Endothelial cell (in vitro differentiated cells): ENCODE measurements around the gene BRSK1. TPM values are rescaled to one million over a fixed set of nuclear protein-coding genes. Genes with fewer than 3 reads are reported as not detected.

Experiments
- DNase-seq: peaks from one replicate; pipeline ENCODE4 v3.0.0; 2021; ENCODE audit warnings: low spot score
- H3K27ac Mint-ChIP-seq: one replicate; pipeline ENCODE4 v1.8.0; 2021; ENCODE audit warnings: mixed read lengths, inconsistent platforms; ENCODE audit not compliant: unreplicated experiment
- H3K27me3 Mint-ChIP-seq: one replicate; pipeline ENCODE4 v1.8.0; 2021; ENCODE audit warnings: mild to moderate bottlenecking, moderate library complexity, mixed read lengths, inconsistent platforms; ENCODE audit not compliant: unreplicated experiment
- H3K36me3 Mint-ChIP-seq: one replicate; pipeline ENCODE4 v1.8.0; 2021; ENCODE audit warnings: mild to moderate bottlenecking, low read depth, mixed read lengths, inconsistent platforms; ENCODE audit not compliant: unreplicated experiment
- H3K4me1 Mint-ChIP-seq: one replicate; pipeline ENCODE4 v1.8.0; 2021; ENCODE audit warnings: mild to moderate bottlenecking, mixed read lengths, inconsistent platforms; ENCODE audit not compliant: unreplicated experiment
- H3K4me3 Mint-ChIP-seq: one replicate; pipeline ENCODE4 v1.8.0; 2021; ENCODE audit warnings: mild to moderate bottlenecking, mixed read lengths, inconsistent platforms; ENCODE audit not compliant: unreplicated experiment
- H3K9me3 Mint-ChIP-seq: one replicate; pipeline ENCODE4 v1.8.0; 2021; ENCODE audit warnings: mixed read lengths, inconsistent platforms; ENCODE audit not compliant: unreplicated experiment
- total RNA-seq: library from RNA; stranded (reverse); fragmentation: NEBNext Ultra II Directional; extraction: Animal tissue kit (Norgen Biotek cat#: 25700); gene quantifications from one replicate; pipeline ENCODE4 v1.2.1, GENCODE V29; 2021; ENCODE audit not compliant: unreplicated experiment
- TF ChIP-seq, protein P1 (sequence below): fragments of 200-600 bp; sonication (generic); IDR thresholded peaks from one replicate; pipeline ENCODE4 v1.5.0; 2021; ENCODE audit warnings: antibody characterized with exemption; ENCODE audit not compliant: unreplicated experiment

BRSK1 gene
- total RNA-seq, 1 donor from 2014 or later: 14.1 TPM

DNA sequence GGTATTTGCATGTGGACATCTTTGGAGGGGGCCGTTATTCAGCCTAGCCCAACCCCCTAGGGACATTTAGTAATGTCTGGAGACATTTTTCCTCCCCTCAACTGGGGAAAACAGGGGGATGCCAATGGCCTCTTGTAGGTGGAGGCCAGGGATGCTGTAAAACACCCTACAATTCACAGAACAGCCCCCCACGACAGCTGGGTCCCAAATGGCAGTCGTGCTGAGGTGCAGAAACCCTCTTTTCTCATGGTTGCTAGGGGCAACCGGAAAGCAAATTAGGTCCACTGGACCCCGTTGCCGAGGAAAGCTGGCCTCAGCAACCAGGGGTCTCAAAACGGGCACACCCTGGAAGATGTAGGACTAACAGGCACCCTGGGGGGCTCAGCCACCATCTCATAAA, 26.7 kb downstream of the BRSK1 start:
- DNase-seq: no peak
- Mint-ChIP-seq H3K4me3 (no peak overlapping the region), H3K9me3 (no peaks in the 10 kb centered on the region), H3K36me3 (peaks cover 16% of the 10 kb centered on the region), H3K27ac (no peak overlapping the region), H3K27me3 (peaks cover 18% of the 10 kb centered on the region), H3K4me1 (peaks cover 6% of the 10 kb centered on the region)
- TF ChIP-seq, protein P1, sequence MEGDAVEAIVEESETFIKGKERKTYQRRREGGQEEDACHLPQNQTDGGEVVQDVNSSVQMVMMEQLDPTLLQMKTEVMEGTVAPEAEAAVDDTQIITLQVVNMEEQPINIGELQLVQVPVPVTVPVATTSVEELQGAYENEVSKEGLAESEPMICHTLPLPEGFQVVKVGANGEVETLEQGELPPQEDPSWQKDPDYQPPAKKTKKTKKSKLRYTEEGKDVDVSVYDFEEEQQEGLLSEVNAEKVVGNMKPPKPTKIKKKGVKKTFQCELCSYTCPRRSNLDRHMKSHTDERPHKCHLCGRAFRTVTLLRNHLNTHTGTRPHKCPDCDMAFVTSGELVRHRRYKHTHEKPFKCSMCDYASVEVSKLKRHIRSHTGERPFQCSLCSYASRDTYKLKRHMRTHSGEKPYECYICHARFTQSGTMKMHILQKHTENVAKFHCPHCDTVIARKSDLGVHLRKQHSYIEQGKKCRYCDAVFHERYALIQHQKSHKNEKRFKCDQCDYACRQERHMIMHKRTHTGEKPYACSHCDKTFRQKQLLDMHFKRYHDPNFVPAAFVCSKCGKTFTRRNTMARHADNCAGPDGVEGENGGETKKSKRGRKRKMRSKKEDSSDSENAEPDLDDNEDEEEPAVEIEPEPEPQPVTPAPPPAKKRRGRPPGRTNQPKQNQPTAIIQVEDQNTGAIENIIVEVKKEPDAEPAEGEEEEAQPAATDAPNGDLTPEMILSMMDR: no peak

DNA sequence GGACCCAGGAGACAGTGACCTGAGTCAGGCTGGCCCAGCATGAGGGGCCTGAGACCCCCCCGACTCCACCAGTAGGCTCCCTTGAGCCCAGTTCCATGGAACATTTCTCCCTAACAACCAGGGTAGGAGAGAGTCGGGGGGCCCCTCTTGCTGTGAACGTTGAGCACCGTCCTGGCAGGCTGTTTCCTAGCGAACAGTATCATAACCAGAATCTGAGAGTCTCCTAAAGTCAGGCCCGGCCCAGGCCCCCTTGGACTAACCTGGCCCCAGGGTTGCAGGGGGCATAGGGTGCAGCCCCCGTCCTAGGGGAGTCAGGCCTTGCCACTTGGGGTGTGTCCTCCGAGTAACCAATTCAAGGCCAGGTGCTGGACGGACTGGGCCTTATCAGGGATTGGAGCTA, 27.6 kb downstream of the BRSK1 start:
- DNase-seq: no peak
- Mint-ChIP-seq H3K4me1 (no peaks in the 10 kb centered on the region), H3K9me3 (no peaks in the 10 kb centered on the region), H3K36me3 (peaks cover 10% of the 10 kb centered on the region), H3K4me3 (no peak overlapping the region), H3K27me3 (peaks cover 14% of the 10 kb centered on the region), H3K27ac (no peak overlapping the region)
- TF ChIP-seq, protein P1: no peak

DNA sequence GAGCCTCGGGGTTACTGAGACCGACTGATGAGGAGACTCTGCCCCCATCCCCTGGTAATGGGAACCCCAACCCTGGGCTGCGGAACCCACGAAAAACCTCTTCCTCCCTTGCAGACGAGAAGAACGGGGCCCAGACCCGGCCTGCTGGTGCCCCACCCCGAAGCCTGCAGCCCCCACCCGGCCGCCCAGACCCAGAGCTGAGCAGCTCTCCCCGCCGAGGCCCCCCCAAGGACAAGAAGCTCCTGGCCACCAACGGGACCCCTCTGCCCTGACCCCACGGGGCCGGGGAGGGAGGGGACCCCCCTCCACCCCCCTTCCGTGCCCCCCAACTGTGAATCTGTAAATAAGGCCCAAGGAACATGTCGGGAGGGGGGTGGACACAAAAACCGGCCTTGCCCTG, 28.0 kb downstream of the BRSK1 start:
- Mint-ChIP-seq H3K4me3 (no peak overlapping the region), H3K27ac (no peak overlapping the region), H3K4me1 (no peaks in the 10 kb centered on the region), H3K9me3 (no peaks in the 10 kb centered on the region), H3K27me3 (peaks cover 14% of the 10 kb centered on the region), H3K36me3 (peaks cover 8% of the 10 kb centered on the region)
- no peak for DNase-seq
- TF ChIP-seq, protein P1: no peak

DNA sequence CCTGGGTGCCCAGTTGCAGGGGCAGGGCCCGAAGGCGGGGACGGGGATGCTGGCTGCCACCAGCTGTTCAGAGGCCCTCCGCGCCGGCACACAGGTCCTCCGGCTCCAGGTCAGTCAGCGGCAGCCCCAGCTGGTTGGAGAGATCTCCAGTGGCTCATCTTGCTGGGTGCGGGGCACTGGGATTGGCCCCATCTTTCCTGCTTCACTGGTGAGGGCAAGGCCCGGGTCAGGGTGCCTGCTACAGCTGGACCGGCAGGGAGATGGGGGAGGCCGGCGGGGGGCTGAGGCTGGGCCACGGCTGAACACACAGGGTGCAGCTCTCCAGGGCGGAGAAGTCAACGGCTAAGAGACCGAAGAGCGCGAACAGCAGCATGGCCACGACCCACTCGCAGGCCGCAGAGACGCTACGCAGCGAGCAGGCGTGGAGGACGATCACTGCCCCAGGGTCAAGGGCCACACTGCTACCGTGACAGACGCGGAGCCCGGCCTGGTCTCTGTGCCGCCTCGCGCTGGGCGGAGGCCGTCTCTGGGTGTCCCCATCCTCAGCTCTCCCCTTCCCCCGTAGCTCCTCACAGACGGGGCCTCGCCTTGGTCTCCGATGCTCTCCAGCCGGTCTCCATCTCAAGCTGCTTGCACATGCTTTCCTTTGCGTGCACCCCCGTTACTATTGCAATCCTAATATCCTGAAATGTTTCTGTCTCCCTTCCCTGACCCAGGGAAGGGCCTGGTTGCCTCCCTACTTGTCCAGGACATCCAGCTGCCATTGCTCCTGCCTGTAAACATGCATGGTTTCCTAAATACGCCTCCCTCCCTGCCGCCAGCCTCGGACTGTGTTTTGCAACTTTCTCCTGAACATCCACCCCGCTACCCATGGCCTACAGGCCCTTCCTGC, 29.1 kb downstream of the BRSK1 start:
- peak overlapping the region; percentile 2 for H3K27ac Mint-ChIP-seq
- no peaks in the 10 kb centered on the region for H3K4me1 Mint-ChIP-seq
- peaks cover 4% of the 10 kb centered on the region for H3K36me3 Mint-ChIP-seq
- peak overlapping the region; percentile 48 for H3K4me3 Mint-ChIP-seq
- no peak for DNase-seq
- H3K27me3 Mint-ChIP-seq: peaks cover 16% of the 10 kb centered on the region
- no peaks in the 10 kb centered on the region for H3K9me3 Mint-ChIP-seq
- TF ChIP-seq, protein P1: no peak

DNA sequence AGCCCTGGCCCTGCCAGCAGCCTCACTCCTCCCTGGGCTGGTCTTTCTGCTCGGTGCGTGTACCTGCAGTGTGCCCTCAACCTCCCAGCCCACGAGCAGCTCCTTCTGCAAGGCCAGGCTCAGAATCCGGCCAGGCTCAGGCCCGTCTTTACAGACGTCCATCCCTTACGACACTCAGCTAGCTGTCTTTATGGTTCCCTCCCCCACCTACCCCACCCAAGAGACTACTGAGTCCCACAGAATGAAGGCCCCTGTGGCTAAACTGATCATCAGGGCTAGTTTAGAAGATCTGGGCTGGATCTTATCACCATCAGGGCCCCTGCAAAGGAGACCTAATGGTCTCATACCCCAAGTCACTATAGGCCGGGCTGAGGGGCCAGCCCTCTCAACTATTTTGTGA, 30.6 kb downstream of the BRSK1 start:
- H3K4me1 Mint-ChIP-seq: no peaks in the 10 kb centered on the region
- no peaks in the 10 kb centered on the region for H3K9me3 Mint-ChIP-seq
- TF ChIP-seq, protein P1: no peak
- no peak for DNase-seq
- H3K27me3 Mint-ChIP-seq: peaks cover 16% of the 10 kb centered on the region
- H3K27ac Mint-ChIP-seq: no peak overlapping the region
- H3K36me3 Mint-ChIP-seq: peaks cover 4% of the 10 kb centered on the region
- no peak overlapping the region for H3K4me3 Mint-ChIP-seq
